NCI-H1930 (cell line): ENCODE results near the gene MST1.
"Not testable (repeated sequence)": the region's sequence is repeated elsewhere in the genome, so short reads cannot be mapped to it uniquely, and the experiment has no call there.

Experiments
- DNase-seq, 2 experiments: peaks; one replicate each; lab custom pipeline; 2025; lab: John Stamatoyannopoulos, UW

Gene MST1

GRCh38 chr3:49700453-49701128, 11.3 kb upstream of the MST1 start:
- DNase-seq: no peak

- DNase-seq: no peak
Measured at GRCh38 chr3:49700014-49700413, 10.7 kb upstream of the MST1 start.

- DNase-seq: no peak
Measured at GRCh38 chr3:49699281-49699979, 10.2 kb upstream of the MST1 start.

GRCh38 chr3:49695350-49696015, 6.2 kb upstream of the MST1 start:
- DNase-seq: not testable (repeated sequence)

- not testable (repeated sequence) for DNase-seq
Measured at GRCh38 chr3:49694409-49695070, 5.3 kb upstream of the MST1 start.

GRCh38 chr3:49691481-49691880, 2.2 kb upstream of the MST1 start:
- DNase-seq: not testable (repeated sequence)

- DNase-seq: not testable (repeated sequence)
Measured at GRCh38 chr3:49690856-49691255, 1.6 kb upstream of the MST1 start.

- not testable (repeated sequence) for DNase-seq
Measured at GRCh38 chr3:49689908-49690624, 792 bp upstream of the MST1 start.

- not testable (repeated sequence) for DNase-seq
Measured at GRCh38 chr3:49688338-49689045, 782 bp downstream of the MST1 start.

GRCh38 chr3:49687424-49687795, 1.9 kb downstream of the MST1 start:
- DNase-seq: not testable (repeated sequence)

GRCh38 chr3:49686769-49687423, 2.4 kb downstream of the MST1 start:
- not testable (repeated sequence) for DNase-seq

- not testable (repeated sequence) for DNase-seq
Measured at GRCh38 chr3:49686346-49686745, 2.9 kb downstream of the MST1 start.

- not testable (repeated sequence) for DNase-seq
Measured at GRCh38 chr3:49685846-49686245, 3.4 kb downstream of the MST1 start.

- not testable (repeated sequence) for DNase-seq
Measured at GRCh38 chr3:49685103-49685502, 4.2 kb downstream of the MST1 start.

- DNase-seq: not testable (repeated sequence)
Measured at GRCh38 chr3:49684453-49684852, 4.8 kb downstream of the MST1 start.

GRCh38 chr3:49683162-49683561, 6.1 kb downstream of the MST1 start:
- DNase-seq: no peak

GRCh38 chr3:49681543-49681942, 7.7 kb downstream of the MST1 start:
- no peak for DNase-seq

- DNase-seq: no peak
Measured at GRCh38 chr3:49681232-49681522, 8.1 kb downstream of the MST1 start.

- no peak for DNase-seq
Measured at GRCh38 chr3:49680493-49681231, 8.6 kb downstream of the MST1 start.

GRCh38 chr3:49675912-49676311, 13.4 kb downstream of the MST1 start:
- DNase-seq: no peak
